GM21381 (cell line): ENCODE measurements around the gene ANTXR1.
"Not testable (repeated sequence)": the region's sequence is repeated elsewhere in the genome, so short reads cannot be mapped to it uniquely, and the experiment has no call there.

Source experiments
- ATAC-seq: cut with Tn5 transposase; IDR thresholded peaks from one replicate; pipeline ENCODE4 v1.9.1; 2021; ENCODE audit warnings: mild to moderate bottlenecking, moderate library complexity; ENCODE audit not compliant: unreplicated experiment

The ANTXR1 gene

GRCh38 chr2:69157441-69157840, 144.5 kb downstream of the ANTXR1 start:
- no peak for ATAC-seq

- no peak for ATAC-seq
These were observed 147.0 kb downstream of the ANTXR1 start for GRCh38 chr2:69159986-69160385.

GRCh38 chr2:69162057-69162456, 149.1 kb downstream of the ANTXR1 start:
- ATAC-seq = no peak

GRCh38 chr2:69163109-69163508, 150.1 kb downstream of the ANTXR1 start:
- no peak for ATAC-seq

- no peak for ATAC-seq
These were observed 150.6 kb downstream of the ANTXR1 start for GRCh38 chr2:69163556-69163955.

GRCh38 chr2:69164061-69164778, 151.2 kb downstream of the ANTXR1 start:
- no peak for ATAC-seq

- ATAC-seq = no peak
These were observed 152.3 kb downstream of the ANTXR1 start for GRCh38 chr2:69165091-69165880.

GRCh38 chr2:69166465-69166811, 153.5 kb downstream of the ANTXR1 start:
- no peak for ATAC-seq

- ATAC-seq = no peak
These were observed 154.0 kb downstream of the ANTXR1 start for GRCh38 chr2:69166812-69167468.

- ATAC-seq = no peak
These were observed 154.5 kb downstream of the ANTXR1 start for GRCh38 chr2:69167469-69167822.

- ATAC-seq = no peak
These were observed 155.3 kb downstream of the ANTXR1 start for GRCh38 chr2:69168144-69168813.

- no peak for ATAC-seq
These were observed 156.1 kb downstream of the ANTXR1 start for GRCh38 chr2:69168950-69169654.

- ATAC-seq = no peak
These were observed 156.8 kb downstream of the ANTXR1 start for GRCh38 chr2:69169655-69170389.

GRCh38 chr2:69170661-69171060, 157.7 kb downstream of the ANTXR1 start:
- ATAC-seq = no peak

- ATAC-seq = no peak
These were observed 158.3 kb downstream of the ANTXR1 start for GRCh38 chr2:69171116-69171896.

- no peak for ATAC-seq
These were observed 159.0 kb downstream of the ANTXR1 start for GRCh38 chr2:69171897-69172525.

GRCh38 chr2:69173706-69174105, 160.7 kb downstream of the ANTXR1 start:
- ATAC-seq = no peak

- ATAC-seq = not testable (repeated sequence)
These were observed 161.2 kb downstream of the ANTXR1 start for GRCh38 chr2:69174211-69174610.
